Nephron progenitor cell (in vitro differentiated cells): ENCODE measurements around the gene PCBP3.

Source experiments
- DNase-seq: peaks from one replicate; pipeline ENCODE4 v3.0.0; 2021
- H3K27ac Mint-ChIP-seq: 2 replicates; pipeline ENCODE4 v1.8.0; 2021; ENCODE audit warnings: mild to moderate bottlenecking, moderate library complexity, mixed read lengths
- H3K27me3 Mint-ChIP-seq: 2 replicates; pipeline ENCODE4 v1.8.0; 2021; ENCODE audit warnings: mild to moderate bottlenecking, low read depth, mixed read lengths; ENCODE audit not compliant: poor library complexity
- H3K36me3 Mint-ChIP-seq: 2 replicates; pipeline ENCODE4 v1.8.0; 2021; ENCODE audit warnings: low read depth, mixed read lengths
- H3K4me1 Mint-ChIP-seq: 2 replicates; pipeline ENCODE4 v1.8.0; 2021; ENCODE audit warnings: mixed read lengths
- H3K4me3 Mint-ChIP-seq: 2 replicates; pipeline ENCODE4 v1.8.0; 2021; ENCODE audit warnings: mild to moderate bottlenecking, moderate library complexity, mixed read lengths
- H3K9me3 Mint-ChIP-seq: 2 replicates; pipeline ENCODE4 v1.8.0; 2021; ENCODE audit warnings: mild to moderate bottlenecking, moderate library complexity, mixed read lengths
- CTCF ChIP-seq: fragments of 200-600 bp; sonication (generic); IDR thresholded peaks from 2 replicates; pipeline ENCODE4 v1.5.0; 2021; ENCODE audit warnings: antibody characterized with exemption

PCBP3 gene

GRCh38 chr21:45970674-45971615, 327.4 kb downstream of the PCBP3 start:
- Mint-ChIP-seq H3K9me3 (no peaks in the 10 kb centered on the region), H3K4me3 (no peak overlapping the region), H3K36me3 (no peaks in the 10 kb centered on the region), H3K27me3 (peaks cover 7% of the 10 kb centered on the region), H3K4me1 (peaks cover 40% of the 10 kb centered on the region), H3K27ac (no peak overlapping the region)
- TF ChIP-seq CTCF: peak; percentile 90
- DNase-seq: peak; percentile 85

- Mint-ChIP-seq H3K27ac (no peak overlapping the region), H3K36me3 (no peaks in the 10 kb centered on the region), H3K9me3 (no peaks in the 10 kb centered on the region), H3K27me3 (peaks cover 15% of the 10 kb centered on the region), H3K4me3 (no peak overlapping the region), H3K4me1 (peaks cover 47% of the 10 kb centered on the region)
- peak; percentile 22 for DNase-seq
- no peak for TF ChIP-seq CTCF
These were observed 328.3 kb downstream of the PCBP3 start for GRCh38 chr21:45971616-45972352.

- Mint-ChIP-seq H3K4me3 (no peak overlapping the region), H3K27me3 (peaks cover 15% of the 10 kb centered on the region), H3K9me3 (no peaks in the 10 kb centered on the region), H3K27ac (no peak overlapping the region), H3K4me1 (peaks cover 45% of the 10 kb centered on the region), H3K36me3 (no peaks in the 10 kb centered on the region)
- DNase-seq: peak; percentile 37
- no peak for TF ChIP-seq CTCF
These were observed 328.8 kb downstream of the PCBP3 start for GRCh38 chr21:45972353-45972715.

- DNase-seq: peak; percentile 55
- peak overlapping the region; percentile 51 for H3K27ac Mint-ChIP-seq
- H3K4me1 Mint-ChIP-seq: peaks cover 43% of the 10 kb centered on the region
- H3K27me3 Mint-ChIP-seq: peaks cover 15% of the 10 kb centered on the region
- TF ChIP-seq CTCF: no peak
- H3K4me3 Mint-ChIP-seq: peak overlapping the region; percentile 54
- no peaks in the 10 kb centered on the region for H3K9me3 Mint-ChIP-seq
- no peaks in the 10 kb centered on the region for H3K36me3 Mint-ChIP-seq
These were observed 329.4 kb downstream of the PCBP3 start for GRCh38 chr21:45972716-45973474.

GRCh38 chr21:45973475-45974072, 330.0 kb downstream of the PCBP3 start:
- Mint-ChIP-seq H3K36me3 (no peaks in the 10 kb centered on the region), H3K27ac (peak overlapping the region; percentile 94), H3K4me1 (peaks cover 43% of the 10 kb centered on the region), H3K9me3 (no peaks in the 10 kb centered on the region), H3K27me3 (peaks cover 21% of the 10 kb centered on the region), H3K4me3 (peak overlapping the region; percentile 81)
- peak; percentile 84 for DNase-seq
- TF ChIP-seq CTCF: peak; percentile 70
